Fibroblast of gingiva (primary cell): ENCODE measurements around the gene CCDC77.

Source experiments
- DNase-seq: peaks from one replicate; pipeline ENCODE4 v3.0.0-alpha.2; 2011; ENCODE audit warnings: low read depth

The CCDC77 gene

GRCh38 chr12:480831-481816, 79.7 kb downstream of the CCDC77 start:
- no peak for DNase-seq

GRCh38 chr12:482061-482460, 80.6 kb downstream of the CCDC77 start:
- DNase-seq = no peak

GRCh38 chr12:484096-484495, 82.7 kb downstream of the CCDC77 start:
- no peak for DNase-seq

- DNase-seq = no peak
These were observed 88.8 kb downstream of the CCDC77 start for GRCh38 chr12:490260-490659.
